Peyer's patch (tissue), 4 donors: Measurements from ENCODE around the gene GORASP1. TPM values are rescaled to one million over a fixed set of nuclear protein-coding genes. Genes with fewer than 3 reads are reported as not detected.

Experiments used
- DNase-seq, 3 donors: peaks; one replicate each; pipeline ENCODE4 v3.0.0-alpha.2; 2017 to 2019
- H3K27ac ChIP-seq, 4 donors: fragments of 200-600 bp; sonication (generic); one replicate each; pipeline ENCODE4 v1.5.1; 2016 to 2019
- H3K27me3 ChIP-seq, 2 donors: fragments of 200-600 bp; sonication (generic); one replicate each; pipeline ENCODE4 v1.5.1; 2019
- H3K36me3 ChIP-seq, 3 donors: fragments of 200-600 bp; sonication (generic); one replicate each; pipeline ENCODE4 v1.5.1; 2016 to 2019
- H3K4me1 ChIP-seq, 4 donors: fragments of 200-600 bp; sonication (generic); one replicate each; pipeline ENCODE4 v1.5.1; 2016 to 2019
- H3K4me3 ChIP-seq, 4 donors: fragments of 200-600 bp; sonication (generic); 1 replicate in 3 of 4; 2 replicates in 1 of 4; pipeline ENCODE4 v1.5.1; 2016 to 2019; ENCODE audit warnings: mild to moderate bottlenecking in 1 of 4
- H3K9me3 ChIP-seq, 4 donors: fragments of 200-600 bp; sonication (generic); one replicate each; pipeline ENCODE4 v1.5.1; 2016 to 2019; ENCODE audit warnings: mild to moderate bottlenecking in 1 of 4
- CTCF ChIP-seq, 6 experiments: fragments of 450-650 bp in 4 of 6; fragments of 200-600 bp in 2 of 6; sonication (generic) in 1 of 6; IDR thresholded peaks; one replicate each; pipeline ENCODE4 v1.5.1; 2017 to 2019; ENCODE audit warnings: antibody characterized with exemption in 6 of 6, mild to moderate bottlenecking in 3 of 6, moderate library complexity in 1 of 6
- POLR2A ChIP-seq, 2 donors: fragments of 450-650 bp; IDR thresholded peaks; one replicate each; pipeline ENCODE4 v1.5.1; 2017; ENCODE audit warnings: antibody characterized with exemption in 2 of 2, mild to moderate bottlenecking in 2 of 2, moderate library complexity in 2 of 2
- total RNA-seq, 4 donors: library from RNA; depleted of rRNA; stranded (reverse); fragments of >200 nt; gene quantifications; one replicate each; pipeline ENCODE4 v1.1.0, GENCODE V29; 2016

GORASP1 gene
- total RNA-seq, 4 donors from 2014 or later = 85.8 to 145 (median 128) TPM

DNA sequence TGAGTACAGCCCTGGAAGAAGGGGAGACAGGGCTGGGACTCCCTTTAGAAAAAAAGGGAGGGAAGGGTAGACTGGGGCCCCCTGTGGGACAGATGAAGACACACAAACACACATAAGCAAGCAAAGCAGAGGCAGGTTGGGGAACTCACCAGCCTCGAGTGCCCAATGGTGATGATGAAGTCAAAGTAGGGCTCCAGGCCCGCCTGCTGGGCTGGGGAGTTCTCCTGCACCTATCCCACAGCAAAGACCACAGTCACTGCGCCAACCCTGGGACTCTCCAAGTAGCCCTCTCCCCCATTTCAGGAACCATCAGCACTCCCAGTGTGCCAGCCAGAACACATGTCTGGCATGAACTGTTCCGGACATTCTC lies 4.1 kb downstream of the GORASP1 start:
- peaks cover 0 to 37% (median 6%) of the 10 kb centered on the region in 4 donors for H3K4me1 ChIP-seq
- H3K27me3 ChIP-seq = no peaks in the 10 kb centered on the region
- no peaks in the 10 kb centered on the region for H3K9me3 ChIP-seq
- TF ChIP-seq CTCF (IDR thresholded peaks at IDR 0.05) (no peak), POLR2A (IDR thresholded peaks at IDR 0.05) (no peak)
- peak overlapping the region in 1 of 4 donors; percentile 5 for H3K27ac ChIP-seq
- H3K36me3 ChIP-seq = peaks cover 0 to 27% (median 0%) of the 10 kb centered on the region in 3 donors
- DNase-seq = no peak
- no peak overlapping the region for H3K4me3 ChIP-seq

GRCh38 chr3:39102504-39103323 lies 4.7 kb downstream of the GORASP1 start:
- no peak for TF ChIP-seq POLR2A (IDR thresholded peaks at IDR 0.05)
- no peak for TF ChIP-seq CTCF (IDR thresholded peaks at IDR 0.05)
- no peaks in the 10 kb centered on the region for H3K27me3 ChIP-seq
- peaks cover 0 to 33% (median 4%) of the 10 kb centered on the region in 4 donors for H3K4me1 ChIP-seq
- no peak overlapping the region for H3K4me3 ChIP-seq
- H3K27ac ChIP-seq = peak overlapping the region in 1 of 4 donors; percentile 5
- H3K36me3 ChIP-seq = peaks cover 0 to 33% (median 0%) of the 10 kb centered on the region in 3 donors
- no peaks in the 10 kb centered on the region for H3K9me3 ChIP-seq
- DNase-seq = no peak

GRCh38 chr3:39101022-39101689 lies 6.3 kb downstream of the GORASP1 start:
- Histone ChIP-seq H3K9me3 (no peaks in the 10 kb centered on the region), H3K4me1 (peaks cover 0 to 29% (median under 1%) of the 10 kb centered on the region in 4 donors), H3K27ac (no peak overlapping the region), H3K27me3 (no peaks in the 10 kb centered on the region), H3K4me3 (no peak overlapping the region), H3K36me3 (peaks cover 0 to 47% (median 0%) of the 10 kb centered on the region in 3 donors)
- DNase-seq = peak in 2 of 3 donors; percentile 62 to 76
- TF ChIP-seq POLR2A (IDR thresholded peaks at IDR 0.05) (no peak), CTCF (IDR thresholded peaks at IDR 0.05) (peak; percentile 39 to 72 (median 58))

- H3K9me3 ChIP-seq = no peaks in the 10 kb centered on the region
- peaks cover 0 to 52% (median 0%) of the 10 kb centered on the region in 3 donors for H3K36me3 ChIP-seq
- DNase-seq = no peak
- TF ChIP-seq POLR2A (IDR thresholded peaks at IDR 0.05) (no peak), CTCF (IDR thresholded peaks at IDR 0.05) (no peak)
- no peak overlapping the region for H3K27ac ChIP-seq
- no peaks in the 10 kb centered on the region for H3K27me3 ChIP-seq
- H3K4me1 ChIP-seq = peaks cover 0 to 22% (median 0%) of the 10 kb centered on the region in 4 donors
- no peak overlapping the region for H3K4me3 ChIP-seq
Measured at GRCh38 chr3:39100500-39100886, 6.9 kb downstream of the GORASP1 start.

- Histone ChIP-seq H3K27me3 (no peaks in the 10 kb centered on the region), H3K4me1 (peaks cover 0 to 16% (median 0%) of the 10 kb centered on the region in 4 donors), H3K27ac (no peak overlapping the region), H3K9me3 (no peaks in the 10 kb centered on the region), H3K36me3 (peaks cover 0 to 58% (median 0%) of the 10 kb centered on the region in 3 donors), H3K4me3 (no peak overlapping the region)
- TF ChIP-seq CTCF (IDR thresholded peaks at IDR 0.05) (no peak), POLR2A (IDR thresholded peaks at IDR 0.05) (no peak)
- DNase-seq = no peak
Measured at GRCh38 chr3:39099738-39100499, 7.5 kb downstream of the GORASP1 start.
